Activated naive CD4-positive, alpha-beta T cell treated with anti-CD3 and anti-CD28 coated beads, Interleukin-2, amount 10 ng/mL, durations not matched to agents 7 days and 5 days (primary cell): ENCODE measurements around the gene CCND3.
"Not testable (repeated sequence)": the region's sequence is repeated elsewhere in the genome, so short reads cannot be mapped to it uniquely, and the experiment has no call there.

Experiments used
- CTCF ChIA-PET: fragments of 350-600 bp; sonication (Branson Sonifier 250); formaldehyde crosslinking; loops from one replicate; lab custom pipeline; 2021; ENCODE audit warnings: antibody characterized with exemption; lab: Charles Lee
- DNase-seq: peaks from one replicate; pipeline ENCODE4 v3.0.0-alpha.2; 2020
- H3K27ac Mint-ChIP-seq: one replicate; pipeline ENCODE4 v1.8.0; 2021; ENCODE audit warnings: mild to moderate bottlenecking, moderate library complexity, mixed read lengths
- H3K27me3 Mint-ChIP-seq: one replicate; pipeline ENCODE4 v1.8.0; 2021; ENCODE audit warnings: mild to moderate bottlenecking, mixed read lengths
- H3K36me3 Mint-ChIP-seq: one replicate; pipeline ENCODE4 v1.8.0; 2021; ENCODE audit warnings: mixed read lengths
- H3K4me1 Mint-ChIP-seq: one replicate; pipeline ENCODE4 v1.8.0; 2021; ENCODE audit warnings: mixed read lengths
- H3K4me3 Mint-ChIP-seq: one replicate; pipeline ENCODE4 v1.8.0; 2021; ENCODE audit warnings: mild to moderate bottlenecking, moderate library complexity, mixed read lengths
- H3K9me3 Mint-ChIP-seq: one replicate; pipeline ENCODE4 v1.8.0; 2021; ENCODE audit warnings: mixed read lengths

CCND3 gene

GRCh38 chr6:41964201-41964887 lies 22.7 kb upstream of the CCND3 start:
- no peak for DNase-seq
- H3K4me3 Mint-ChIP-seq = no peak overlapping the region
- no peaks in the 10 kb centered on the region for H3K9me3 Mint-ChIP-seq
- peaks cover 23% of the 10 kb centered on the region for H3K36me3 Mint-ChIP-seq
- CTCF ChIA-PET = interaction anchor here (0.7 to 2.1 kb wide), 4 partner anchors 12 to 76 kb away, joined by 3 to 9 read pairs (median 4); partner anchors contain the start of gene MED20
- no peak overlapping the region for H3K27ac Mint-ChIP-seq
- no peaks in the 10 kb centered on the region for H3K27me3 Mint-ChIP-seq
- H3K4me1 Mint-ChIP-seq = peaks cover 57% of the 10 kb centered on the region

GRCh38 chr6:41963371-41963770 lies 21.8 kb upstream of the CCND3 start:
- no peaks in the 10 kb centered on the region for H3K27me3 Mint-ChIP-seq
- no peak overlapping the region for H3K4me3 Mint-ChIP-seq
- peaks cover 2% of the 10 kb centered on the region for H3K9me3 Mint-ChIP-seq
- CTCF ChIA-PET = interaction anchor here (1.1 to 2.1 kb wide), 5 partner anchors 11 to 77 kb away, joined by 3 to 9 read pairs (median 5); partner anchors contain the start of genes BYSL and MED20
- peaks cover 31% of the 10 kb centered on the region for H3K36me3 Mint-ChIP-seq
- no peak overlapping the region for H3K27ac Mint-ChIP-seq
- no peak for DNase-seq
- H3K4me1 Mint-ChIP-seq = peaks cover 65% of the 10 kb centered on the region

GRCh38 chr6:41960028-41960427 lies 18.4 kb upstream of the CCND3 start:
- CTCF ChIA-PET = interaction anchor here (1.0 to 1.5 kb wide), 2 partner anchors 21 to 82 kb away, joined by 4 to 6 read pairs; no protein-coding TSS in a partner anchor
- H3K36me3 Mint-ChIP-seq = peaks cover 37% of the 10 kb centered on the region
- H3K4me3 Mint-ChIP-seq = no peak overlapping the region
- H3K9me3 Mint-ChIP-seq = peaks cover 2% of the 10 kb centered on the region
- no peak overlapping the region for H3K27ac Mint-ChIP-seq
- no peaks in the 10 kb centered on the region for H3K27me3 Mint-ChIP-seq
- DNase-seq = no peak
- peaks cover 60% of the 10 kb centered on the region for H3K4me1 Mint-ChIP-seq

- no peaks in the 10 kb centered on the region for H3K27me3 Mint-ChIP-seq
- peaks cover 39% of the 10 kb centered on the region for H3K36me3 Mint-ChIP-seq
- H3K4me1 Mint-ChIP-seq = peaks cover 58% of the 10 kb centered on the region
- peaks cover 2% of the 10 kb centered on the region for H3K9me3 Mint-ChIP-seq
- peak overlapping the region; percentile 77 for H3K27ac Mint-ChIP-seq
- no peak for DNase-seq
- no peak overlapping the region for H3K4me3 Mint-ChIP-seq
- CTCF ChIA-PET = no interaction called here
Measured at GRCh38 chr6:41958022-41958856, 16.6 kb upstream of the CCND3 start.

- H3K27ac Mint-ChIP-seq = no peak overlapping the region
- H3K27me3 Mint-ChIP-seq = no peaks in the 10 kb centered on the region
- H3K4me1 Mint-ChIP-seq = peaks cover 52% of the 10 kb centered on the region
- H3K36me3 Mint-ChIP-seq = peaks cover 34% of the 10 kb centered on the region
- H3K9me3 Mint-ChIP-seq = peaks cover 2% of the 10 kb centered on the region
- no peak overlapping the region for H3K4me3 Mint-ChIP-seq
- no peak for DNase-seq
- CTCF ChIA-PET = no interaction called here
Measured at GRCh38 chr6:41957117-41957516, 15.5 kb upstream of the CCND3 start.

GRCh38 chr6:41955412-41955811 lies 13.8 kb upstream of the CCND3 start:
- Mint-ChIP-seq H3K4me3 (no peak overlapping the region), H3K36me3 (peaks cover 32% of the 10 kb centered on the region), H3K27ac (no peak overlapping the region), H3K27me3 (no peaks in the 10 kb centered on the region), H3K4me1 (peaks cover 43% of the 10 kb centered on the region), H3K9me3 (peaks cover 2% of the 10 kb centered on the region)
- no peak for DNase-seq
- CTCF ChIA-PET = interaction anchor here (0.7 to 1.2 kb wide), 2 partner anchors 13 to 43 kb away, joined by 3 to 4 read pairs; no protein-coding TSS in a partner anchor

- CTCF ChIA-PET = interaction anchor here (1.2 kb wide), 1 partner anchor 12 kb away, joined by 4 read pairs; no protein-coding TSS in a partner anchor
- DNase-seq = no peak
- peaks cover 34% of the 10 kb centered on the region for H3K36me3 Mint-ChIP-seq
- H3K4me3 Mint-ChIP-seq = no peak overlapping the region
- H3K4me1 Mint-ChIP-seq = peaks cover 39% of the 10 kb centered on the region
- no peak overlapping the region for H3K27ac Mint-ChIP-seq
- no peaks in the 10 kb centered on the region for H3K27me3 Mint-ChIP-seq
- H3K9me3 Mint-ChIP-seq = peaks cover 2% of the 10 kb centered on the region
Measured at GRCh38 chr6:41954668-41955067, 13.1 kb upstream of the CCND3 start.

GRCh38 chr6:41947581-41948220 lies 6.1 kb upstream of the CCND3 start:
- H3K4me3 Mint-ChIP-seq = no peak overlapping the region
- no peaks in the 10 kb centered on the region for H3K27me3 Mint-ChIP-seq
- no peaks in the 10 kb centered on the region for H3K9me3 Mint-ChIP-seq
- no peak overlapping the region for H3K27ac Mint-ChIP-seq
- H3K4me1 Mint-ChIP-seq = peaks cover 31% of the 10 kb centered on the region
- CTCF ChIA-PET = interaction anchor here (0.7 kb wide), 1 partner anchor 56 kb away, joined by 4 read pairs; no protein-coding TSS in a partner anchor
- DNase-seq = no peak
- peaks cover 12% of the 10 kb centered on the region for H3K36me3 Mint-ChIP-seq

GRCh38 chr6:41943456-41943855 lies 1.8 kb upstream of the CCND3 start:
- CTCF ChIA-PET = interaction anchor here (2.1 to 2.2 kb wide), 2 partner anchors 69 to 96 kb away, joined by 6 read pairs; no protein-coding TSS in a partner anchor
- no peak for DNase-seq
- Mint-ChIP-seq H3K4me1 (peaks cover 45% of the 10 kb centered on the region), H3K27me3 (no peaks in the 10 kb centered on the region), H3K27ac (no peak overlapping the region), H3K9me3 (no peaks in the 10 kb centered on the region), H3K4me3 (no peak overlapping the region), H3K36me3 (peaks cover 29% of the 10 kb centered on the region)

- DNase-seq, H3K9me3 Mint-ChIP-seq, H3K4me3 Mint-ChIP-seq, H3K27me3 Mint-ChIP-seq, H3K27ac Mint-ChIP-seq: not testable (repeated sequence)
- peaks cover 48% of the 10 kb centered on the region for H3K4me1 Mint-ChIP-seq
- H3K36me3 Mint-ChIP-seq = peaks cover 32% of the 10 kb centered on the region
- CTCF ChIA-PET = interaction anchor here (0.7 to 2.2 kb wide), 5 partner anchors 12 to 100 kb away, joined by 3 to 6 read pairs (median 6); no protein-coding TSS in a partner anchor
Measured at GRCh38 chr6:41942882-41943281, 1.3 kb upstream of the CCND3 start.

GRCh38 chr6:41942067-41942851 lies 651 bp upstream of the CCND3 start:
- Mint-ChIP-seq H3K4me1 (peaks cover 49% of the 10 kb centered on the region), H3K27me3 (no peaks in the 10 kb centered on the region), H3K27ac (peak overlapping the region; percentile 88), H3K9me3 (no peaks in the 10 kb centered on the region), H3K36me3 (peaks cover 36% of the 10 kb centered on the region), H3K4me3 (peak overlapping the region; percentile 100)
- CTCF ChIA-PET = interaction anchor here (0.7 to 2.2 kb wide), 6 partner anchors 13 to 101 kb away, joined by 3 to 6 read pairs (median 5); no protein-coding TSS in a partner anchor
- no peak for DNase-seq

GRCh38 chr6:41940759-41941279 lies 789 bp downstream of the CCND3 start:
- Mint-ChIP-seq H3K4me3 (peak overlapping the region; percentile 100), H3K27ac (peak overlapping the region; percentile 96), H3K9me3 (no peaks in the 10 kb centered on the region), H3K36me3 (peaks cover 49% of the 10 kb centered on the region), H3K27me3 (no peaks in the 10 kb centered on the region), H3K4me1 (peaks cover 57% of the 10 kb centered on the region)
- CTCF ChIA-PET = interaction anchor here (0.7 to 10.9 kb wide), 3 partner anchors 10 to 102 kb away, joined by 4 to 259 read pairs (median 89); partner anchors contain the start of genes BYSL and MED20
- peak; percentile 82 for DNase-seq
